Loucy (cell line): Measurements from ENCODE around the gene RIT2.

Source experiments
- EZH2phosphoT487 ChIP-seq: fragments of 200-600 bp; IDR thresholded peaks from 2 replicates; pipeline ENCODE4 v1.6.1; 2018; ENCODE audit warnings: antibody characterized with exemption, mild to moderate bottlenecking, moderate library complexity, borderline replicate concordance
- TF ChIP-seq, protein P1 (sequence below): fragments of 200-600 bp; sonication (generic); conservative IDR thresholded peaks from 2 replicates; pipeline ENCODE4 v1.5.1; 2014; ENCODE audit warnings: mild to moderate bottlenecking, antibody characterized with exemption, low read length

DNA sequence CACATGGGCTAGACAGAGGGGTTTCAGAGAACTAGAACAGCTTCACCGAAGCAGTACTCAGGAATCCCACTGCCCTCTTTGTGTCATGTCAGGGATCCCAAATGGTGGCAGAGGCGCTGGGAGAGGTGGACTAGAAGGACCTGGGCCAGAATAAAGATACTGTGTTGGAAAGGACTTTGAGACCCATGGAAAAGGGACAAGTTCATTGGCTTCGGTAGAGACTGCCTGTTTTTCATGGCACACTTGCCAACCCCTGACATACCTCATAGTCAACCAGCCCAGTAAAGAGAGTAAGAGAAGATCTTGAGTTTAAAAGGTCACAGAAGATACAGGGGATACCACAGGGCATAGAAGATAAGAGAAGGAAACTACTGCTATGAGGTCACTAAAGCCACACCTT lies 381.0 kb downstream of the RIT2 start:
- TF ChIP-seq, protein P1, sequence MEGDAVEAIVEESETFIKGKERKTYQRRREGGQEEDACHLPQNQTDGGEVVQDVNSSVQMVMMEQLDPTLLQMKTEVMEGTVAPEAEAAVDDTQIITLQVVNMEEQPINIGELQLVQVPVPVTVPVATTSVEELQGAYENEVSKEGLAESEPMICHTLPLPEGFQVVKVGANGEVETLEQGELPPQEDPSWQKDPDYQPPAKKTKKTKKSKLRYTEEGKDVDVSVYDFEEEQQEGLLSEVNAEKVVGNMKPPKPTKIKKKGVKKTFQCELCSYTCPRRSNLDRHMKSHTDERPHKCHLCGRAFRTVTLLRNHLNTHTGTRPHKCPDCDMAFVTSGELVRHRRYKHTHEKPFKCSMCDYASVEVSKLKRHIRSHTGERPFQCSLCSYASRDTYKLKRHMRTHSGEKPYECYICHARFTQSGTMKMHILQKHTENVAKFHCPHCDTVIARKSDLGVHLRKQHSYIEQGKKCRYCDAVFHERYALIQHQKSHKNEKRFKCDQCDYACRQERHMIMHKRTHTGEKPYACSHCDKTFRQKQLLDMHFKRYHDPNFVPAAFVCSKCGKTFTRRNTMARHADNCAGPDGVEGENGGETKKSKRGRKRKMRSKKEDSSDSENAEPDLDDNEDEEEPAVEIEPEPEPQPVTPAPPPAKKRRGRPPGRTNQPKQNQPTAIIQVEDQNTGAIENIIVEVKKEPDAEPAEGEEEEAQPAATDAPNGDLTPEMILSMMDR = no peak
- no peak for TF ChIP-seq EZH2phosphoT487
